Esophagus squamous epithelium (tissue), 4 donors: ENCODE measurements around the gene CAPN5.

Source experiments
- CTCF ChIP-seq, 6 experiments: fragments of 450-650 bp in 4 of 6; fragments of 200-600 bp in 2 of 6; sonication (generic) in 2 of 6; IDR thresholded peaks; one replicate each; pipeline ENCODE4 v1.5.1; 2016 to 2019; ENCODE audit warnings: antibody characterized with exemption in 6 of 6, mild to moderate bottlenecking in 4 of 6, moderate library complexity in 4 of 6
- POLR2A ChIP-seq, 4 donors: fragments of 450-650 bp; IDR thresholded peaks; one replicate each; pipeline ENCODE4 v1.6.1; 2017; ENCODE audit warnings: antibody characterized with exemption in 4 of 4, mild to moderate bottlenecking in 4 of 4, moderate library complexity in 3 of 4

- no peak for TF ChIP-seq POLR2A (IDR thresholded peaks at IDR 0.05)
- TF ChIP-seq CTCF (IDR thresholded peaks at IDR 0.05): no peak
These were observed 16.2 kb downstream of the CAPN5 start for GRCh38 chr11:77082838-77083565.
